A673 (cell line): ENCODE measurements around the gene ZNF511. TPM values are rescaled to one million over a fixed set of nuclear protein-coding genes. Genes with fewer than 3 reads are reported as not detected.

Source experiments
- BruUV-seq: library from RNA; stranded (reverse); fragments of 400-500 nt; replicated peaks from 2 replicates; lab custom pipeline; 2021; lab: Mats Ljungman, UMichigan
- CTCF ChIA-PET: fragments of 300-600 bp; sonication (Branson Sonifier 250); formaldehyde crosslinking; loops from one replicate; lab custom pipeline; 2022; ENCODE audit warnings: antibody characterized with exemption; lab: Charles Lee
- POLR2A ChIA-PET: fragments of 300-600 bp; sonication (Branson Sonifier 250); formaldehyde crosslinking; loops from one replicate; lab custom pipeline; 2022; ENCODE audit warnings: antibody characterized with exemption; ENCODE audit not compliant: low non-redundant PET; lab: Charles Lee
- DNase-seq: peaks from one replicate; pipeline ENCODE4 v3.0.0-alpha.2; 2015; ENCODE audit warnings: low spot score
- H3K27ac ChIP-seq: fragments of 200-600 bp; sonication (generic); 2 replicates; pipeline ENCODE4 v1.5.1; 2016; ENCODE audit warnings: mixed run types, low read depth, mild to moderate bottlenecking, mixed read lengths, antibody characterized with exemption, low read length; ENCODE audit not compliant: poor library complexity, severe bottlenecking
- H3K27me3 ChIP-seq: fragments of 200-600 bp; sonication (generic); replicated peaks from 2 replicates; pipeline ENCODE4 v1.6.1; 2017; ENCODE audit warnings: mixed run types, low read depth, mild to moderate bottlenecking, mixed read lengths, antibody characterized with exemption, low read length; ENCODE audit not compliant: insufficient read depth, poor library complexity
- H3K36me3 ChIP-seq: fragments of 200-600 bp; sonication (generic); 2 replicates; pipeline ENCODE4 v1.6.1; 2016; ENCODE audit warnings: mixed run types, mild to moderate bottlenecking, mixed read lengths, antibody characterized with exemption, low read length; ENCODE audit not compliant: insufficient read depth, poor library complexity, severe bottlenecking
- H3K4me1 ChIP-seq: fragments of 200-600 bp; sonication (generic); 2 replicates; pipeline ENCODE4 v1.6.1; 2017; ENCODE audit warnings: mixed run types, mild to moderate bottlenecking, mixed read lengths, antibody characterized with exemption, low read length; ENCODE audit not compliant: insufficient read depth, poor library complexity, severe bottlenecking
- H3K4me3 ChIP-seq: fragments of 200-600 bp; sonication (generic); 2 replicates; pipeline ENCODE4 v1.5.1; 2016; ENCODE audit warnings: low read depth, mixed run types, mild to moderate bottlenecking, mixed read lengths, low read length; ENCODE audit not compliant: poor library complexity, severe bottlenecking
- H3K9me3 ChIP-seq: fragments of 200-600 bp; sonication (generic); 2 replicates; pipeline ENCODE4 v1.6.1; 2016; ENCODE audit warnings: mixed run types, low read depth, mild to moderate bottlenecking, mixed read lengths, antibody characterized with exemption, low read length; ENCODE audit not compliant: poor library complexity, severe bottlenecking
- CTCF ChIP-seq: fragments of 300-800, 200-600 bp; sonication (generic); conservative IDR thresholded peaks from 2 replicates; pipeline ENCODE4 v1.5.1; 2017; ENCODE audit warnings: low read depth, mild to moderate bottlenecking, antibody characterized with exemption, low read length, moderate library complexity, mixed read lengths
- EZH2 ChIP-seq: fragments of 200-600 bp; sonication (generic); IDR thresholded peaks from 2 replicates; pipeline ENCODE4 v1.6.1; 2017; ENCODE audit warnings: borderline replicate concordance, low read depth, mild to moderate bottlenecking, mixed read lengths, antibody characterized with exemption, low read length; ENCODE audit not compliant: poor library complexity, severe bottlenecking
- intact Hi-C: fragments of 100-400 bp; cut with micrococcal nuclease; formaldehyde crosslinking; loops from one replicate; pipeline ENCODE4 v1.10.0; 2022; ENCODE audit not compliant: unreplicated experiment
- total RNA-seq: library from RNA; stranded (reverse); gene quantifications from 2 replicates; pipeline ENCODE4 v1.2.3, GENCODE V29; 2021

Gene ZNF511
- total RNA-seq, 1 experiment from 2014 or later = 61.4 TPM

GRCh38 chr10:133312016-133312768 is 3.5 kb downstream of the ZNF511 start:
- Histone ChIP-seq H3K36me3 (peaks cover 14% of the 10 kb centered on the region), H3K27me3 (no peaks in the 10 kb centered on the region), H3K27ac (no peak overlapping the region), H3K4me3 (no peak overlapping the region), H3K9me3 (no peaks in the 10 kb centered on the region), H3K4me1 (peaks cover 3% of the 10 kb centered on the region)
- POLR2A ChIA-PET = no interaction called here
- intact Hi-C loops = no loop called here
- CTCF ChIA-PET = no interaction called here
- DNase-seq = no peak
- BruUV-seq = no TSS peak
- TF ChIP-seq CTCF (no peak), EZH2 (no peak)

- no peaks in the 10 kb centered on the region for H3K27me3 ChIP-seq
- BruUV-seq = no TSS peak
- CTCF ChIA-PET = no interaction called here
- intact Hi-C loops = no loop called here
- TF ChIP-seq CTCF (no peak), EZH2 (no peak)
- peaks cover 14% of the 10 kb centered on the region for H3K36me3 ChIP-seq
- no peak for DNase-seq
- POLR2A ChIA-PET = no interaction called here
- no peaks in the 10 kb centered on the region for H3K9me3 ChIP-seq
- peaks cover 3% of the 10 kb centered on the region for H3K4me1 ChIP-seq
- H3K4me3 ChIP-seq = no peak overlapping the region
- no peak overlapping the region for H3K27ac ChIP-seq
Observed at GRCh38 chr10:133312769-133313145, 4.0 kb downstream of the ZNF511 start.

- intact Hi-C loops = no loop called here
- no peaks in the 10 kb centered on the region for H3K9me3 ChIP-seq
- CTCF ChIA-PET = no interaction called here
- peaks cover 3% of the 10 kb centered on the region for H3K4me1 ChIP-seq
- POLR2A ChIA-PET = no interaction called here
- no peaks in the 10 kb centered on the region for H3K27me3 ChIP-seq
- no peak overlapping the region for H3K27ac ChIP-seq
- no peak for TF ChIP-seq EZH2
- H3K4me3 ChIP-seq = no peak overlapping the region
- peaks cover 14% of the 10 kb centered on the region for H3K36me3 ChIP-seq
- no peak for DNase-seq
- no TSS peak for BruUV-seq
Observed at GRCh38 chr10:133313192-133313591, 4.5 kb downstream of the ZNF511 start.

GRCh38 chr10:133314911-133315310 is 6.2 kb downstream of the ZNF511 start:
- no TSS peak for BruUV-seq
- Histone ChIP-seq H3K4me3 (no peak overlapping the region), H3K36me3 (peaks cover 13% of the 10 kb centered on the region), H3K27ac (no peak overlapping the region), H3K27me3 (no peaks in the 10 kb centered on the region), H3K9me3 (no peaks in the 10 kb centered on the region), H3K4me1 (no peaks in the 10 kb centered on the region)
- CTCF ChIA-PET = no interaction called here
- TF ChIP-seq EZH2 = no peak
- no peak for TF ChIP-seq CTCF
- no peak for DNase-seq
- intact Hi-C loops = no loop called here
- POLR2A ChIA-PET = no interaction called here
